C4-2B (cell line): ENCODE measurements around the gene CDKN2A.

Experiments
- CTCF ChIP-seq: fragments of 450-650 bp; conservative IDR thresholded peaks from 2 replicates; pipeline ENCODE4 v1.5.1; 2017; ENCODE audit warnings: mild to moderate bottlenecking
- ZFX ChIP-seq: fragments of 450-650 bp; IDR thresholded peaks from 2 replicates; pipeline ENCODE4 v1.6.1; 2017

DNA sequence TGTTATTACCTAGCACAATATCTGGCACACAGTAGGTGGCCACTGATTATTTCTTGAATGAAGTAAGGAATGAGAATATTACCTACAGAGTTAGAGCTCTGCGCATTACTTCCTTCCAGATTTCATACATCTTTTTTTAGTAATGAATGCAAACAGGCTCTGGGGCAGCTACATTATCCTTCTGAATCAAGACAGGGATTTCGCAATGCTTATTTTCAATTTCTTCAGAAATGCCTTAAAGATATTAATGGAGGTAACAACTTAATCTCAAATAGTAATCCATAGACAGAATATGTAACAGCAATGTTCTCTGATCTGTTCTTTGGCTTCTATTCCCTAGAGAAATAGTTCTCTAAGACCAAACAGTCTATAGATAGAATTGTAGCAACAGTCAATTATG, 32.6 kb downstream of the CDKN2A start:
- TF ChIP-seq CTCF: no peak
- no peak for TF ChIP-seq ZFX
